SKM-1 (cell line): Measurements from ENCODE around the gene FFAR1.
"Not testable (repeated sequence)": the region's sequence is repeated elsewhere in the genome, so short reads cannot be mapped to it uniquely, and the experiment has no call there.

Experiments used
- DNase-seq: peaks from one replicate; lab custom pipeline; 2025; ENCODE audit not compliant: unreplicated experiment; lab: John Stamatoyannopoulos, UW

The FFAR1 gene

GRCh38 chr19:35359395-35359794 lies 11.7 kb downstream of the FFAR1 start:
- not testable (repeated sequence) for DNase-seq

DNA sequence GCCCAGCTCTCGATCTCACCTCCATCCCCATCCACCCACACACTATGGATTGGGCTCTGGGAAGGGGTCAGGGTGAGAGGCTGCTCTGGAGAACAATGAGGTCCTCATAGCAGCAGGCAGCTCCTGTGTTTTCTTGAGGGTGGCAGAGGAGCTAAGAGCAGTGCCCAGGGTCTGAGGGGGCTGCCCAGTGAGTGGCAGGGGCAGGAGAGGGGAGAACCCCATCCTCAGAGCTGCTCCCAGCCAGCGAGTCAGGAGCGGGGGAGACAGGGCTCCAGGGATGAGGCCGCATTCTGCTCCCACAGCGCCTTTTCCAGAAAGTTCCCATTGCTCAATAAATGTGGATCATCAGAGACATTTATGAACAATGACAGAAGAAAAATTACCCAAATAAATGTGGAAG lies 12.4 kb downstream of the FFAR1 start:
- DNase-seq, result not testable (repeated sequence)

DNA sequence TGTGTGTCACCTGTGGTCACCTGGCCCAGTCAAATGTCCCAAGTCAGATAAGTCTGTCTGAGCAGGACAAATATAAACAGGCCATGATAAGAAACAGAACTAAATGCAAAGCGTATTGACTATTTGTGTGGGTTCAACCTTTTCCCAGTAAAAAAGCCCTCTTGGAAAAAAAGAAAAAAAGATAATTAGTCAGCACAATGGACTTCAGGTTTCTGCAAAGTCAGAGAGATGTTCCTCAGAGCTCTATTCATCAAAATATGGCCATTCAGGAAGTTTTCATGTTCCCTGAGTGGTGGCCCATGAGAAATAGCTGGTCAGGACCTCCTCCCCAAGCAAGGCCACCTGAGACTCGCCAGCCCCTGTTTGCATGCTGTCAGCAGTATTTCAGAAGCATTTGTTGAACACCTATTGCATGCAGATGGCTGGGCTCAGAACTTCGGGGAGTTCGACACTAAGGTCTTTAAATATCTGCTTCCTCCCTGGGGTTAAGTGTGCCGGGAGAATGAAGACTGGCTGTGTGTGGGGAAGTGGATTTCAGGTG lies 13.2 kb downstream of the FFAR1 start:
- no peak for DNase-seq

DNA sequence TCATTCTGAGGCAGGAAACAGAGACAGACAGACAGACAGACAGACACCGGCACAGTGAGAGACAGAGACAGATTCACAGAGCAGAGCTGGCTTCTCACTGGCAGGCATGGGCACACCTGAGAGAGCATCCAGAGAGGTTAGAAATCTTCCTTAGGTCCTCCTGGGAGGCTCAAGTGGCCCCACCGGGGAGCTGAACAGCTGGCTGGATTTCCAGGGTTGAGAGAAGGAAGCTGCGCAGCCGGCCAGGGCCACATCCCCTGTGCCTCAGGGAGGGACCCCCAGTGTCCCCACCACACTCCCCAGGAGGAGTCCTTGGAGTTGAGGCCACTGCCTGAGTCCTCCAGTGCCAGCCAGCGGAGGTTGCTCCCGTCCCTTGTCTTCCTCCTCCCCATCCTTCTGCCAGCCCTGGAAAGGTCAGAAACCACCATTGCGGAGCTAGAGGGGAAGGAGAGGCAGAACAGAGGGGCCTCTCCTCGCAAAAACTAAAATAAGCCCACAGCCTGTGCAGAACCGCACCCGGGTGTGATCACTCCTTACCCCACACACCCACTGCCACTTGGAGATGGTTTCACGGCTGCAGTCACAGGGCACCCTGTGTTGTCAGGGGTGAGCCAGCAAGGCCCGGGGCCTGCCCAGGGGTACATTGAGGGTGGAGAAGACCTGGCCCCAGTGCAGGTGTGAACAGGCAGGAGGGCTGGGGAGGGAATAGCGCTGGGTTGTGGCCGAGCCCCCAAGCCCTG lies 14.7 kb downstream of the FFAR1 start:
- no peak for DNase-seq

- DNase-seq, result no peak
Measured at GRCh38 chr19:35363001-35363590, 15.4 kb downstream of the FFAR1 start.

DNA sequence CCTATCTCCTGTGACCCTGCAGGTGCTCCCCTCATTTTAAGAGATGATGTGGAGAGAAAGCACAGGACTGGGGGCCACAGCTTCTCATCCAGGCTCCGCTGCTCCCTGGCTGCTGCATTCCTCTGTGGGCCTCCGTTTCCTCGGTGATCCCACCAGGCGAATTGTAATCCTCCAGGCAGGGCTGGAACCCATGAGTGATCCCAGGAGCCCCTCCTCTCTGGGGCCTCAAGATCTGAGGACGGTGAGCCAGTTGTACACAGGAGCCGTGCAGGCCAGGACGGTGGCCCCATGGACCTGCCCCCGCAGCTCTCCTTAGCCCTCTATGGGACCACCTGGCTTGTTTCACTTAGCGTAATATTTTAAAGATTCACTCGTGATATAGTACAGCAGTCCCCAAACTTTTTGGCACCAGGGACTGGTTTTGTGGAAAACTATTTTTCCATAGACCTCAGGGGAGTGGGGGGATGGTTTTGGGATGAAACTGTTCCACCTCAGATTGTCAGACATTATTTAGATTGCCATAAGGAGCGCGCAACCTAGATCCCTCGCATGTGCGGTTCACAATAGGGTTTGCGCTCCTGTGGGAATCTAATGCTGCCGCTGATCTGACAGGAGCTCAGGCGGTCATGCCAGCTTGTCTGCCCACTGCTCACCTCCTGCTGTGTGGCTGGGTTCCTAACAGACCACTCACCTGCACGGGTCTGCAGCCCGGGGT lies 16.2 kb downstream of the FFAR1 start:
- no peak for DNase-seq

GRCh38 chr19:35365303-35365702 lies 17.6 kb downstream of the FFAR1 start:
- DNase-seq, result no peak

DNA sequence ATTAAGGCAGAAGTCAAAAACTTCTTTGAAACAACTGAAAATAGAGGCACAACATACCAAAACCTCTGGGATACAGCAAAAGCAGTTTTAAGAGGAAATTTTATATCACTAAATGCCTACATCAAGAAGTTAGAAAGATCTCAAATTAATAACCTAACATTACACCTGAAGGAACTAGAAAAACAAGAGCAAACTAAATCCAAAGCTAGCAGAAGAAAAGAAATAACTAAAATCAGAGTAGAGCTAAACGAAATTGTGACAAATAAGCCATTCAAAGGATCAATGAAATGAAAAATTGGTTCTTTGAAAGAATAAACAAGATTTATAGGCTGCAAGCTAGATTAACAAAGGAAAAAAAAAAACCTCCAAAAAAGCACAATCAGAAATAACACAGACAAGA lies 20.7 kb downstream of the FFAR1 start:
- no peak for DNase-seq

DNA sequence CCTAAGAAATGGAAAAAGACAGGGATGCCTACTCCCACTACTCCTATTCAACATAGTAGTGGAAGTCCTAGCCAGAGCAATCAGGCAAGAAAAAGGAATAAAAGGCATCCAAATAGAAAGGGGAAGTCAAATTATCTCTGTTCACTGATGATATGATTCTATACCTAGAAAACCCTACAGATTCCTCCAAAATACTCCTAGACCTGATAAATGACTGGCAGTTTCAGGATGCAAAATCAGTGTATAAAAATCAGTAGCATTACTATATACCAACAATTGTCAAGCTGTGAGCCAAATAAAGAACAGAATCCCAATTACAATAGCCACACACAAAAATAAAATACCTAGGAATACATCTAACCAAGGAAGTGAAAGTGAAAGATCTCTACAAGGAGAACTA lies 21.8 kb downstream of the FFAR1 start:
- DNase-seq, result no peak

DNA sequence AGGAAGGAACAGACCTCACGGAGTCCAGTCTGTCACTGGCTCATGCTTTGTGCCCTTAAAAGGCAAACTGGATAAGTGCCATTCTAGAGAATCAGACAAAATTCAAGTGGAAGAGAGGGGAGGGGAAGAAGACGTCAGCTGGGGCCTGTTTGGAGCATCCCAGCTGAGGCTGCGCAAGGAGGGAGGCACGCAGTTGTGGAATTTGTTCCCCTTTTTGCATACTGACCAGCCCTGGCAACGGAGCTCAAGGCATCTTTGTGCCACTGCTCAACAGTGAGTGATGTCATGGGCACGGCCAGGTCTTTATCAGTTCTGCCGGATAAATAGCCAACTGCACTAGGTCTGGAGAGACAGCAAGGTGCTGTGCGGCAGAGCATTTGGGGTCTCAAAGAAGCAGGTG lies 23.0 kb downstream of the FFAR1 start, which contains the start of gene GPR42:
TSS of gene GPR42 (plus strand) at position 347 of the 400 bp plus-strand sequence. CDS start 292 bp downstream, outside the sequence.
- DNase-seq, result no peak

DNA sequence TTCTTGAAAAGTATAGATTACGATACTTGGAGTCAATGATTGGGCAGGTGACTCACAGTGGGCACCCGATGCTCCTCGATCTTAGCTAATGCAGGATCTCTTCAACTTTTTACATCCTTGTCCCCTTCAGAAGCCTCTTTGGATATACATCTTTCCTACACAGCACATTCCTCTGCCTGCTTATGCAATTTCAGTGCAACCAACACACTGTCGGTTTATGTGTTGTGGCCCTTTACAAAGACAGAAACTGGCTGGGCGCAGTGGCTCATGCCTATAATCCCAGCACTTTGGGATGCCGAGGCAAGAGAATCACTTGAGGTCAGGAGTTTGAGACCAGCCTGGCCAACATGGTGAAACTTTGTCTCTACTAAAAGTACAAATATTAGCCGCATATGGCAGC lies 25.8 kb downstream of the FFAR1 start:
- no peak for DNase-seq

- DNase-seq, result not testable (repeated sequence)
Measured at GRCh38 chr19:35374031-35374430, 26.3 kb downstream of the FFAR1 start.

DNA sequence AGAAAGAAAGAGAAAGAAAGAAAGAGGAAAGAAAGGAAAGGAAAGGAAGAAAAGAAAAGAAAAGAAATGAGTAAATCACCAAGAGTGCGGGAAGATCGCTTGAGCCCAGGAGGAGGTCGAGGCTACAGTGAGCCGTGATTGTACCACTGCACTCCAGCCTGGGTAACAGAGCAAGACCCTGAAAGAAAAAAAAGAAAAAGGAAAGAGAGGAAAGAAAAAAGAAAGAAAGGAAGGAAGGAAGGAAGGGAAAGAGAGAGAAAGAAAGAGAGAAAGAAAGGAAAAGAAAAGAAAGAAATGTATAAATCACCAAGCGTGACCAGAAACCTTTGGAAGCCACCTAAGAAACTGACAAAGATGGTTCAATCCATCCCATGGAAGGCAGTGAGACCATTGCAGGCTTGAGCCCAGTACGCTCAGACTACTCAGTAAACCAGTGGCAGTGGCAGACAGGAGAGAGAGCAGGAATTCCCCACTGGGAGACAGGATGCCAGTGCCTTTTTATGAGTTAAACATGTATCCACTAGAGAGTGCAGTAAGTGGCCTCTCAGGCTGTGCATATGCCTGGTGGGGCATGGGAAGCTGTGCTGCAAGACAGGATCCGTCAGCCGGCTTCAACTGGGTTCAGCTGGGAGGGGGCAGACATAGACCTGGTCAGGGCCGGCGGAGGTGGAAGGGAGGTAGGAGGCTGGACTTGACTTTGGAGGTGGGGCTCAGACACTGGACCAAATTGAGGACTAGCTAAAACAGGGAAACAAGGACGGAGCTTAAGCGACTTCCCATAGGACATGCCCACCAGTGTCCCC lies 28.0 kb downstream of the FFAR1 start:
- DNase-seq, result no peak

- DNase-seq, result no peak
Measured at GRCh38 chr19:35377656-35378055, 30.0 kb downstream of the FFAR1 start.

GRCh38 chr19:35378356-35378755 lies 30.7 kb downstream of the FFAR1 start:
- DNase-seq, result no peak

- not testable (repeated sequence) for DNase-seq
Measured at GRCh38 chr19:35379545-35379944, 31.8 kb downstream of the FFAR1 start.

GRCh38 chr19:35379992-35380391 lies 32.3 kb downstream of the FFAR1 start:
- no peak for DNase-seq

DNA sequence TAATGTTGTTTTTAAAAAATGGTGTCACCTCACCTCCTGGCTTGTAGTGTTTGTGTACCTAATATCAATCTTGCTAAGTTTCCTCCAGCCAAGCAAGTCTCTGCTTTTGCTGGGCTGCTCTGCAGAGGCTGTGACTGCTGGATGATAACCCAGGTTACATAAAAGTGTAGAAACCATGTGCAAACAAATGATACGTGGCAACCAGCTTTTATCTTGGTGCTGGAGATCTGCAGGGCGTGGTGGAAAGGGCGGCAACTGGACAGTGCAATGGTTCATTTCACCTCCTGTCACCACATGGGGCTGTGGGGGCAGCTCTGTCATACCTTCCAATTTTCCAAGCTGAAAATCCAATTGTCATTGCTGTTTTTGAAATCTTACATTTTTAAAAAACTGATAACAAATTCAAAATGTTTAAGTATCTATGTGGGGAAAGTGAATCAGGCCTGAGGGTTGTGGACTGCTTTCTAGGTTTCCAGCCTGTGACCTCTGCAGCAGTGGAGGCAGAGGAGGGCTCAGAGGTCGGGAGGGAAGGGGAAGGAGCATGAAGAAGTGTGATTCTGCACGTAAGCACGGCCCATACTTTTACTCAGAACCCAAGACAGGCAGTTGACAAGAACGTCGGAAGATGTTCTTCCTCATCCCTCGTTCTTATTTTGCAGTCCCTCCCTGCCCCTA lies 32.9 kb downstream of the FFAR1 start:
- no peak for DNase-seq

DNA sequence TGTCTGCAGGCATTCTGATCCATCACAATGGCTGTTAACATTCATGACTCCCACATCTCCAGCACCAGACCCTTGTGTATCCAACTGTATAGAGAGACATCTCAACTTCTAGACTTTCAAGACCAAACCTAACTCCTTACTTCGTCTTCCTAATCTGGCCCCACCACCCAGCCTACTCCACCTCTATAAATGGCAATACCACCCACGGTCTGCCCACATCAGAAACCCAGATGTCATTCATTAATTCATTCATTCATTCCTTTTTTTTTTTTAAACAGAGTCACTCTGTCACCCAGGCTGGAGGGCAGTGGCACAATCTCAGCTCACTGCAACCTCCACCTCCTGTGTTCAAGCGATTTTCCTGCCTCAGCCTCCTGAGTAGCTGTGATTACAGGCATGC lies 33.6 kb downstream of the FFAR1 start:
- DNase-seq, result no peak

- no peak for DNase-seq
Measured at GRCh38 chr19:35381926-35382325, 34.2 kb downstream of the FFAR1 start.
